GM21528 (cell line): Measurements from ENCODE around the gene RYR1.
"Not testable (repeated sequence)": the region's sequence is repeated elsewhere in the genome, so short reads cannot be mapped to it uniquely, and the experiment has no call there.

Experiments used
- ATAC-seq: cut with Tn5 transposase; IDR thresholded peaks from one replicate; pipeline ENCODE4 v1.9.1; 2021; ENCODE audit warnings: mild to moderate bottlenecking, moderate library complexity; ENCODE audit not compliant: unreplicated experiment, low FRiP score

RYR1 gene

DNA sequence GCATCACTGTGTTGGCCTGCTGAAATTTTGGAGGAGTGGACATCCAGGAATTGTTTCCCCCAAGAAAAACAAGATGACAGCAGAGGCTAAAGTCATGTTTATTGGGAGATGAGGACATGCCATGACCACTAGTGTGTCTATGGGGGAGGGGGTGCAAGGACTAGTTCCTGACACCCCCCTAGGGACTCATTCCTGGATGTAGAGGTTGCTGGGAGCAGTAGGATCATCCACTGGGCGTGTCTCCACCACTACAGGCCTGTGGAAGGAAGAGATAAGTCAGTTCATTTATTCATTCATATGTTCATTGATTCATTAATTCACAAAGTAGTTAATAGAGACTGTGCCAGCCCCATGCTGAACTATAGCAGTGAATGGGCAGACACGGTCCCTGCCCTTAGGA, 154.1 kb downstream of the RYR1 start:
- ATAC-seq, result no peak

DNA sequence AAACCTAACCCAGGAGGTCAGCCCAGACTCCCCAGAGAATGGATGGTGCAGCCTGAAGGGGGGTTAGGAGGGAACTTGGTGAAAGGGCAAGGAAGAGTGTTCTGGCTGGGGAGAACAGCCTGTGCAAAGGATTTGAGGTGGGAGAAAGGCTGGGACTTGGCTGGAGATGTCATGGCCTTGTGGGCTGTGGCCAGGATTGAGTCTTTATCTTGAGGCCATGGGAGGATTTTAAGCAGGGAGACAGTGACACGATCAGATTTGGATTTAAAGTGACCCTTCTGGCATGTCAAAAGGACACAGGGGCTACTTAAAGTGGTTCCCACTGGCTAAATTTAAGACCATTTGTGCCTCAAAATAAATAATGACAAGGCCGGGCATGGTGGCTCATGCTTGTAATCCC, 154.6 kb downstream of the RYR1 start:
- ATAC-seq, result no peak

DNA sequence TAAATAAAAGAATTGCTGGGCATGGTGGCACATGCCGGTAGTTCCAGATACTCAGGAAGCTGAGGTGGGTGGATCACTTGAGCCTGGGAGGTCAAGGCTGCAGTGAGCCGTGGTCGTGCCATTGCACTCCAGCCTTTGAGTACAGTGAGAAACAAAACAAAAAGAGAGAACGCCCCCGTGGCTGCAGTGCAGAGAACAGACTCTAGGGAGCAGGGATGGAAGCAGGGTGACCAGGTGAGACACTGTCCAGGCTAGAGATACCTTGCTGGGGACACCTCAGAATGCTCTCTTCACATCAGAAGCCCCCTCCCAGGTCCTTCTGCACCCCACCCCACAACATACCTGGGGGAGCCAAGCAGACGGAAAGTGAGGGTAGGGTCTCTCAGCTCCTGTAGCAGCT, 159.4 kb downstream of the RYR1 start:
- no peak for ATAC-seq

DNA sequence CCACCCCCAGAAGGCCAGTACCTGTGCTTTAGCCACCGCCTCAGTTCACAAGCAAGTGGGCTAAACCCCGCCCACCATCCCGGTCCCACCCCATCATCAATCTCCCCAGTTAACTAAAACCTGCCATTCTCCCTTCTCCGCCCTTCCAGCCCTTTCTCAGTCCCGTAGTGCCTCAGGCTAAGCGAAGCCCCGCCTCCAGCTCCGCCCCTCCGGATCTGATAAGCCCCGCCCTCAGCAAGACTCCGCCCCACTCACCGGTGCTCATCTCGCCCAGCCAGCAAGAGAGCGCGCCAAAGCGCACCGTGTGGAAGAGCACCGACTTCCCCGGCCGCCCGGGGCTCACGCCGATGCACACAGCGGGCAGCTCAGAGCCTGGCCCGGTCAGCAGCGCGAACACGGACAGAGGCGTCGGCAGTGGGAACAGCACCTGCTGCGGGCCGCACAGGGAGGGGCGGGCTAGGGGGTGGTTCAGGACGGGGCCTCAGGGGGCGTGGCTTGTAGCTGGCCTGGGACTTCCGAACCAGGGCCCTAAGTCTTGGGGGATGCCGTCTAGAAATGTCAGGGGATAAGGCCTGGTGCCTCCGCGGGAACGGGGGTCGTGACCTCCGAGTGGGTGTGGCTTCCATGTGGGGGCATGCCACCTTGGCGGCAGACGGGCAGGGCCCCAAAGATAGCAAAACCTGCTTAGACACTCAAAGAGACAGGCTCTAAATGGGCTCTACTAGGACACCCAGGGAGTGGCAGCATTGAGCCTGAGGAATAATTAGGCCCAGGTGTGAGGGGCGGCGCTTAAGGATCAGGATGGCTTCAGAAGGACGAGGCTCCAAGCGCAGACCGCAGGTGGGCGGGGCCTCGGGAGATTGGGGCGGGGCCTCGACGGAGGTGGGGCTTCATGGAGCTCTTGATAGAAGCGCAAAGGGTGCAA, 162.8 kb downstream of the RYR1 start:
- ATAC-seq, result no peak

DNA sequence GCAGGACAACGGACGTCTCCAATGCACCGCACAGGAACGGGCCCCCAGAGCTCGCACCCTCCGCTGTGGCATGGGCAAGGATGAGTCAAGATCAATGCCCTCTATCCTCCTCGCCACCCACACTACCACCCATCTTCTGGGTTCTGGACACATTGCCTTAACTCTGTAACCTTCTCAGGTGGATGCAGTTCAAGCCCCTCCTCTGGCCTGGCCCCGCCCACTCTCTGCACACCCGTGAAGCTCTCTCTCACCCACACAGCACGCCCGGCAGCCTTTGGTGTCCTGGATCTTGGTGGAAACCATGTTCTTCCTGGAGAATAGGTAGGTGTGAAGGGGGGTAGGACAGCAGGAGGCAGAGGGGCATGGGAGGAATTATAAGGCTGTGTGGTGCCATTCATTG, 163.6 kb downstream of the RYR1 start:
- no peak for ATAC-seq

DNA sequence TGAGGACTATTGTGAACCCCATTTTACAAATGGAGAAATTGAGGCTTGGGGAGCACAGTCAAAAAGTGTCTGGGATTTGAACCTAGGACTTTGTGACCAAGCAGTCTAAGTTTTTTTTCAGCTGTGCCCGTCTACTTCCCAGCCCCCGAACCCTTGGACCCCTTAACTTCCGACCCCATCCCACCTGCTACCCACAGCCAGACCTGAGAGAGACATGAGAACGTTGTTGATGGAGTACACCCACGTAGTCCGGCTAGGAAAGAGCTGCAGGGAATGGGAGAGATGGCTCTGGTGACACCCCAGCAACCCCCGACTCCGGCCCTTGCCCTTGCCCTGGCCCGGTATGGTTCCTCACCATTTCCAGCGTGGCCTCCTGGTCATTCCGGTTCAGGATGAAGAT, 166.2 kb downstream of the RYR1 start:
- no peak for ATAC-seq

DNA sequence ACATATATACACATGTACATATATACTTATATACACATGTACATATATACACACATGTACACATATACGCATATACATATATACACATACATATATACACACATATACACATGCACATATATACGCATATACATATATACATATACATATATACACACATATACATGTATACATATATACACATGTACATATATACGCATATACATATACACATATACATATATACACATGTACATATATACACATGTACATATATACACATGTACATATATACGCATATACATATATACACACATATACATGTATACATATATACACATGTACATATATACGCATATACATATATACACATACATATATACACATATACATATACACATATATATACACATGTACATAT, 169.4 kb downstream of the RYR1 start:
- ATAC-seq, result not testable (repeated sequence)

DNA sequence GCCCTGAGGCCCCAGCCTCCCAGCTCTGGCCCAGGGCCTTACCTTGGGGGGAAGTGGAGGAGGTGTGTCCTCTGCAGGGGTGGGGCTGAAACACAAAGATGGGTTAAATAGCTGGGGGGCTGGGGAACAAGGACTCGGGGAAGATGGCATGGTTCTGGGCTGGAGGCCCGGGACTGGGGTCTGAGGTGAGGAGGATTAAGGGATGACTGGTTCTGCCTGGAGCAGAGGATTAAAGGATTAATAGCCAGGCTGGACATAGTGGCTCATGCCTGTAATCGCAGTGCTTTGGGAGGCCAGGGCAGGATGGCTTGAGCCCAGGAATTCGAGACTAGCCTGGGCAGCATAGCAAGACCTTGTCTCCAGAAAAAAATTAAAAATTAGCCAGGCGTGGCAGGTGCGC, 172.6 kb downstream of the RYR1 start:
- ATAC-seq, result no peak

DNA sequence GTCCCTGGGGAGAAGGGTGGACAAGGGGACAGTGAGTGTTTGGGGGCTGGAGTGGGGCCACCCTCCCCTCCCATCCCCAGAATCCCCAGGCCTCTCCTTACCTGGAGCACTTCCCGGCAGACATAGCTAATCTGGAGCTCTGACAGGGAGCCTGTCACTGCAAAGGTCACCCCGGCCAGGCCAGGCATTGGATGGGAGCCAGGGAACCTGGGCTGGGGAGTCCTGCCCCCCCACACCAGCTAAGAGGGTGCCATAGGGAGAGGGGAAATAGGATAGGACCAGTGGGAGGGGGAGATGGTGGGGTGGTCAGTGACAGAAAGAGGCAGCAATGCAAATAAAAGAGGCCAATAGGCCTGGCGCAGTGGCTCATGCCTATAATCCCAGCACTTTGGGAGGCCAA, 180.8 kb downstream of the RYR1 start:
- ATAC-seq, result no peak

DNA sequence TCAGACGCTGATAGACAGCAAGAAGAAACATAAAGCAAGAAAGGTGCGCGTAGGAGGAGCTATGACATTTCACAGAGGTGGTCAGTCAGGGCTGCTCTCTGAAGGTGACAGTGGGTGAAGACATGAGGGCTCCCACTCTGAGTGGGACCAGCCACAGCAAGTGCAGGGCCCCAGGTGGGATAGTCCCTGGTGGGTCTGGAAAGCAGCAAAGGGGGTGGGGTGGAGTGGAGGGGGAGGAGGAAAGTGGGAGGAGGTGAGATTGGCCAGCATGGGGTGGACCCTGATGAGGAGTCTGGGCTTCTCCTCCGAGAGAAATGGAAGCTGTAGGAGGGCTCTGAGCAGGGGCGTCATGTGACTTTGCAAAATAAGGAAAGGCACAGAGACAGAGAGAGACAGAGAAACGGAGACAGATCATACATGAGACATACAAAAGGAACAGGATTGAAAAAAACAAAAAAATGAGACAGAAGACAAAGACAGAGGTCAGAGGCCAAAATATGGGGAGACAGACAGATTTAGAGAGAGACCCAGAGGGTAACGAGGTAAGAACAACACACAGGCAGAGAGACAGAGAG, 181.6 kb downstream of the RYR1 start:
- ATAC-seq, result no peak

DNA sequence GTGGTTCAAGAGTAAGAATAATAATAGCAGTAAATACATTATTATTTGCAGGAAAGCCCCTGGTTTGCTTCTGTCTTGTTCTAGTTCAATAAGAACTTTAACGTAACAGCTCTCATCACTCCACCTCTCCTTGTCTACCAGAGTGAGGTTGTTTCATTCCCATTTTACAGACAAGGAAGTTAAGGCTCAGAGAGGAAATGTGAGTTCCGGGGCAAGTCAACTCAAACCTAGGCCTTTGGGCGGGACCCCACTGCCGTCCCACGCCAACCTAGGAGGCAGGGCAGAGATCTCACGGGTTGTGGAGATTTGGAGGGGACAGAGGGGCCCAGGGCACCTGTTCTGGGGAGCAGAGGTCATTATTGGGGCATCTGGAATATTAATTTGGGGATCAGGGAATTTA, 182.8 kb downstream of the RYR1 start:
- no peak for ATAC-seq

DNA sequence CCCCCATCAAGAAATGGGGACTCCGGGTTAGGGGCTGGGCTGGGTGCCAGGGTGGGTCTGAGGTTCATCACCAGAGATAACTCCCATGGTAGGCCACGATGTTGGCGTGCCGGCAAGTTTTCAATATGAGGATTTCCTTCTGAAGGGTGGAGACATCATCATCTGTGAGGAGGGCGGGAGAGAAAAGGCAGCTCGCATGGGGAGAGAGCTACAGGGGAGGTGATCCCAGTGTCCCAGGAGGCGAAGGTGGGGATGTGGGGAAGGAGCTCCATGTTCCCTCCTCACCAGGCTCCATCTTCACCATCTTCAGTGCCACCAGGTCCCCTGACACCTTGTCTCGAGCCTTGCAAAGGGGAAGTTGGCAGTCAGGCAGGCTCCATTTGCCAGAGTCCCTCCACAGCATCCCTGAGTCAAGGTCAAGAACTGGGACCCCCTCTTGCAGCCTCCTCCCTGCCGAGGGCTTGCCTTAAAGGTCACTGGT, 183.8 kb downstream of the RYR1 start:
- no peak for ATAC-seq

DNA sequence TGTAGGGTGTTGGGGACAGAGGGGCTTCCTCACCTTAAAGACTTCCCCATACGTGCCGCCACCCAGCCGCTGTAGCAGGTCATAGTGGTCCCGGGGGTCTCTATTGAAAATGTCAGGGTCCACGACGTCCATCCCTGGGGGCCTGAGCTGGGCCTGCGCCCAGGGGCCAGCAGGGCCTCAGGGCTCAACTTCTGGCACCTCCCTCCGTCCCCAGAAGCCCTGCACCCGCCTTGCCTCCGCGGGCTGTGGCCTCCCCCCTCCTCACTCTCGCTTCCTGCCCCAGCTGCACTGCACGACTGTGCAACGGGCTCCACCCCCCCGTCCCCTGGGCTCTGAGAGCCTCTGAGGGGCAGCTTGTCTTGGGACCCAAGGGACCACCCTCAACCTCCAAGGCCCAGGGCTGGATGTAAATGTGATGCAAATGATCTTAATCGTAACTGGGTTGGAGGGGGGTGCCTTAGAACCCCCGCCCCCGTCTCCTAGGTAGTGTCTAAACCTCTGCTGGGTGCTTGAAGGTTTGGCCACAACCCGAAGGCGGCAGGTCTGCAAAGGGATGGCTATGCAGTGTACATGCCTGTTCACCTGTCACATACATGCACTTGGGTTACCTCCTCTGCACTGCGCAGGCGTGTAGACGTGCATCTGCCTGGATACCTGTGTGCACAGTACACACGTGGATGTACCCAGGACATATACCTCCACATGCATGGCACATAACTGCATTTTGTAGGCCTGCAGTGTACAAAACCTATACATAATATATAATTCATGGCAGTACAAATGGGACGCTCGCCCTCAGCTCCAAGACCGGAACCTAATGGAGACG, 184.5 kb downstream of the RYR1 start, which contains the start of gene MAP4K1:
TSS of gene MAP4K1 (minus strand) at position 190 of the 826 bp plus-strand sequence. CDS start at position 132, 58 bp downstream.
- peak; percentile 44 for ATAC-seq

DNA sequence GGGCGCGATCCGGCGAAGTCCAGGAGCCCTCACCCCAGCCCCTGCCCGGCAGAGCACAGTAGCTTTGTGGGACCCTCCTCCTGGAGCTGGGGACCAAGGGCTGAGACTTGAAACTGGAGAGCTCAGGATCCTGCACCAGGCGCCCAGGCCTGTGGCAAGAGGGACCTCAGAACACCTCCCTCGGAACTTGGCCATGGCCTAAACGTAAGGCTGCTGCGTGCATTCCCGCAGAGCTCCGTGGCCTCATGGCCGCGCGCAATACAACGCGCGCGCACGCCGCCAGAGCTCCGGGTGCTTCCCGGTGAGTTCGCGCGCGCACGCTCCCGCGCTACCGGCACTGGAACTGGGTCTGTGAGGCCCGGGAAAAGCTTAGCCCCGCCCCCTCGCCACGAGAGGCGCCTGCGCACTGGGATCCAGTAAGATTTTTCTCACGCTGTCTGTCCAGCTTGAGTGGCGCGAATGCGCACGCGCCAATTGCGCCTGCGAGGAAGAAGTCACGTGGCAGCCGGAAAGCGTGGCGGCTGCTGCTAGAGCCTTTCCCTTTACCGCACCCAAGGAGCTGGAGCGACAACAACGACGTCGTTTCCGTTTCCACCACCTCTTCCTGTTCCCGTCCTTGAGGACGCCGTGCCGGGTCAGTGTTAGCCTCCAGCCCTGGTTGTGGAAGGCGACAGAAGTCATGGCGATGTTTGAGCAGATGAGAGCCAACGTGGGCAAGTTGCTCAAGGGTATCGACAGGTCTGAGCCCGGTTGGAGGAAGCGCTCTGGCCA, 185.3 kb downstream of the RYR1 start, which contains the start of gene EIF3K:
TSS of gene EIF3K (plus strand) at position 599 of the 771 bp plus-strand sequence. CDS start at position 680, 81 bp downstream.
- ATAC-seq, result peak; percentile 71

DNA sequence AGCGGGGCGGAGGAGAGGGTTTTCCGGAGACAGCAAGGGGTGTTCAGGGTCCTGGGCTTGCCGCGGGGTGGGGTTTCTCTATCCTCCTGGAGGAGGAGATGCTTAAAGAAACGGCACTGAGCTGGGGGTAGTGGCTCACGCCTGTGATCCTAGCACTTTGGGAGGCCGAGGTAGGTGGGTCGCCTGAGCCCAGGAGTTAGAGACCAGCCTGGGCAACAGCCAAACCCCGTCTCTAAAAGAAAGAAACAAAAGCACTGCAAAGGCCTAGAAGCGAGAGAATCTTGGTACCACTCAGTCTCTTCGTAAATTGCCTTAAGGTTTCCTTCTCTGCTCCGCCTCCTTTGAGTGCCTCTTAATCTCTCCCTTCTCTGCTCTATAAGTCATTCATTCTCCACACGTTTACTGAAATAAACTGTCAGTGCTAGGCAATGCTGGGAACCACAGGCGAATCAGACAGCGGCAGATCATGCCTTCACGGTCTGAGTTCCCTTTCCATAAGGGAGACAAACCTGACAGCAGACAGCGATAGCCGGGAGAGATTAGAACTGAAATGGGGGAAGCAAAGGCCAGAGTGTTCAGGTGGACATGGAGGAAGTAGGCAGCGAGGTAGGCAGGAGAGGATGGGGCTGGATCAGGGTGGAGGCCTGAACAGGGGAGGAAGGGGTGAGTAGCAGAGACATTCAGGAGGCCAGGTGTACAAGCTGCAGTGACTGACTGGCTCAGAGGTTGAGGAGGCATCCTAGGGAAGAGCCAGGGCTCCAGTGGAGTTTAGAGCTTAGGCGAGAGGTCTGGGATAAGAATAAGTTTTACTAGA, 186.1 kb downstream of the RYR1 start:
- no peak for ATAC-seq

DNA sequence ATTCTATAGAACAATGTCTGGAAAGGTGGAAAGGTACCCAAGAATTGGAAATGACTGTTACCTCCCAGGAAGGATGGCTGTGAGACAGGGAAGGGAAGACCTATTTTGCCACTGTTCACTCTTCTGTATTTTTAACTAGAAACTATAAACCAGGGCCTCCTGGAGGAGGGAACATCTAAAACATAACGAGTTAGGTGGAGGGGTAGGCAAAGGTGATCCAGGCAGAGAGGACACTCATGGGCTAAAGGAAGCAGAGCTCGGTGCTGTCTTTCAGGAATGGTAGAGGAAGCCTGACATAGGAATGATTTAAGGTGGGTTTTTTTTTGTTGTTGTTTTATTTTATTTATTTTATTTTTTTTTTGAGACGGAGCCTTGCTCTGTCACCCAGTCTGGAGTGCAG, 191.3 kb downstream of the RYR1 start:
- no peak for ATAC-seq

DNA sequence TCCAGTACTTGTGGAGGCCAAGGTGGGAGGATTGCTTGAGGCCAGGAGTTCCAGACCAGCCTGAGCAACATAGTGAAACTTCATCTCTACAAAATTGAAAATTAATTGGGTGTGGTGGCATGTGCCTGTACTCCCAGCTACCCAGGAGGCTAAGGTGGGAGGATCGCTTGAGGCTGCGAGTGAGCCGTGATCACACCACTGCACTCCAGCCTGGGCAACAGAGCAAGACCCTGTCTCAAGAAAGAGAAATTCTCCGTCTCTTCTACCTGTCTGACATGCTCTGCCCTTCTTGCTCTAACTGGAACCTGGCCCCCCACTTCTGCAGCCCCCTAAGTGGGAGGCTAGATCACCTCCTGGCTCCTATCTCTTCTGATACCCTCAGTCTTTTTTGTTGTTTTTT, 192.9 kb downstream of the RYR1 start:
- ATAC-seq, result no peak

DNA sequence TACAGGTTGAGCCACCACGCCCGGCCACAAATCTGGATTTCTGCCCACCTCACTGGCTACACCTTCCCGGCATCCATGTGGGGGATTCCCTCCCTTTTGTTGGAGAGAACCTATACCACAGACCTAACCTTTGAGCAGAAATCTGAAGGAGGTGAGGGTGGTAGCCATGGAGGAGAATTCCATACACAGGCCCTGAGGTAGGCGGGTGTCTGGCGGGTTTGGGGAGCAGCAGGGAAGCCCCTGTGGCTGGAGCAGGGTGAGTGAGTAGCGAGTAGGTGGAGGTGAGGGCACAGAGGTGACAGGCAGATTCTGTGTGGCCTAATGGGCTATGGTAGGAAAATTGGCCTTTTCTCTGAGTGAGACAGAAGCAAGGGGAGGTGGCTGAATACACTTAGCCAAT, 196.1 kb downstream of the RYR1 start:
- ATAC-seq, result no peak

DNA sequence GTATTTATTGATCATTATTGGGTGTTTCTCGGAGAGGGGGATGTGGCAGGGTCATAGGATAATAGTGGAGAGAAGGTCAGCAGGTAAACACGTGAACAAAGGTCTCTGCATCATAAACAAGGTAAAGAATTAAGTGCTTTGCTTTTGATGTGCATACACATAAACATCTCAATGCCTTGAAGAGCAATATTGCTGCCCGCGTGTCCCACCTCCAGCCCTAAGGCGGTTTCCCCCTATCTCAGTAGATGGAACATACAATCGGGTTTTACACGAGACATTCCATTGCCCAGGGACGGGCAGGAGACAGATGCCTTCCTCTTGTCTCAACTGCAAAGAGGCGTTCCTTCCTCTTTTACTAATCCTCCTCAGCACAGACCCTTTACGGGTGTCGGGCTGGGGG, 197.8 kb downstream of the RYR1 start:
- not testable (repeated sequence) for ATAC-seq
